Measurements from ENCODE around the gene METTL21C. TPM values are rescaled to one million over a fixed set of nuclear protein-coding genes. Genes with fewer than 3 reads are reported as not detected.

METTL21C gene
- total RNA-seq: not detected in 2 replicates

DNA sequence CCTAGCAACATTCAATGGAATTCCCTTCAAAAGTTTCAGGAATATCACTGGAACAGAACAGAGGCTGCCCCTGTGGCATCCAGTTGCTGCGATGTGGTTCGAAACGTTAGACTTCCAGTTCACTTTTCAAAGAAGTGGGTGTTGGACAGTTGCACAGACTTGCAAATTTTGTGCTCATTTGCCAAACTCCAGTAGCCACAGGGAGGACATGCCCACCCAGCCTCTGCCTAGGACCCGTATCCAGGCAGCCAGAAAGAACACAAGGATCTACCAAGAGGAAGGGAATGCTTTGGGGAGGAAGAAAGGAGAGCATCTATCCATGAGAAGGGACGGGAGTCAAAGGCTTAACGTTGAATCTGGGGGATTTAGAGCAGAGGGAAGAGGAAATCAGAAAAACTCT is at the start of gene METTL21C:
Gene METTL21C (minus strand): TSS at position 108 of the 400 bp plus-strand sequence. CDS start 546 bp downstream, outside the sequence.

Other genes starting within 250 kb of the METTL21C start
- 45.4 and 49.2 TPM in 2 replicates for gene TPP2, start 98.1 kb downstream of the METTL21C start, total RNA-seq
- gene TEX30, start 78.7 kb upstream of the METTL21C start, total RNA-seq: 5.7 and 8.6 TPM in 2 replicates
- gene POGLUT2, start 103.9 kb upstream of the METTL21C start, total RNA-seq: 12.2 and 19.9 TPM in 2 replicates
- 11.8 and 14.7 TPM in 2 replicates for gene BIVM, start 104.1 kb upstream of the METTL21C start, total RNA-seq
- 70.5 and 74.9 TPM in 2 replicates for gene ERCC5, start 151.0 kb upstream of the METTL21C start, total RNA-seq